Stimulated activated CD8-positive, alpha-beta memory T cell treated with anti-CD3 and anti-CD28 coated beads, Interleukin-2, amount 100 ng/mL, for 1 hour (primary cell): ENCODE measurements around the gene SMARCA1.
A peak's percentile ranks its signal among the peaks of the same experiment; 100 is the strongest.
"Not testable (repeated sequence)": the region's sequence is repeated elsewhere in the genome, so short reads cannot be mapped to it uniquely, and the experiment has no call there.

ENCODE experiments used
- DNase-seq, 2 donors: peaks; one replicate each; pipeline ENCODE4 v3.0.0-alpha.2; 2020; ENCODE audit warnings: low read depth in 2 of 2

The SMARCA1 gene, protein sequence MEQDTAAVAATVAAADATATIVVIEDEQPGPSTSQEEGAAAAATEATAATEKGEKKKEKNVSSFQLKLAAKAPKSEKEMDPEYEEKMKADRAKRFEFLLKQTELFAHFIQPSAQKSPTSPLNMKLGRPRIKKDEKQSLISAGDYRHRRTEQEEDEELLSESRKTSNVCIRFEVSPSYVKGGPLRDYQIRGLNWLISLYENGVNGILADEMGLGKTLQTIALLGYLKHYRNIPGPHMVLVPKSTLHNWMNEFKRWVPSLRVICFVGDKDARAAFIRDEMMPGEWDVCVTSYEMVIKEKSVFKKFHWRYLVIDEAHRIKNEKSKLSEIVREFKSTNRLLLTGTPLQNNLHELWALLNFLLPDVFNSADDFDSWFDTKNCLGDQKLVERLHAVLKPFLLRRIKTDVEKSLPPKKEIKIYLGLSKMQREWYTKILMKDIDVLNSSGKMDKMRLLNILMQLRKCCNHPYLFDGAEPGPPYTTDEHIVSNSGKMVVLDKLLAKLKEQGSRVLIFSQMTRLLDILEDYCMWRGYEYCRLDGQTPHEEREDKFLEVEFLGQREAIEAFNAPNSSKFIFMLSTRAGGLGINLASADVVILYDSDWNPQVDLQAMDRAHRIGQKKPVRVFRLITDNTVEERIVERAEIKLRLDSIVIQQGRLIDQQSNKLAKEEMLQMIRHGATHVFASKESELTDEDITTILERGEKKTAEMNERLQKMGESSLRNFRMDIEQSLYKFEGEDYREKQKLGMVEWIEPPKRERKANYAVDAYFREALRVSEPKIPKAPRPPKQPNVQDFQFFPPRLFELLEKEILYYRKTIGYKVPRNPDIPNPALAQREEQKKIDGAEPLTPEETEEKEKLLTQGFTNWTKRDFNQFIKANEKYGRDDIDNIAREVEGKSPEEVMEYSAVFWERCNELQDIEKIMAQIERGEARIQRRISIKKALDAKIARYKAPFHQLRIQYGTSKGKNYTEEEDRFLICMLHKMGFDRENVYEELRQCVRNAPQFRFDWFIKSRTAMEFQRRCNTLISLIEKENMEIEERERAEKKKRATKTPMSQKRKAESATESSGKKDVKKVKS

DNA sequence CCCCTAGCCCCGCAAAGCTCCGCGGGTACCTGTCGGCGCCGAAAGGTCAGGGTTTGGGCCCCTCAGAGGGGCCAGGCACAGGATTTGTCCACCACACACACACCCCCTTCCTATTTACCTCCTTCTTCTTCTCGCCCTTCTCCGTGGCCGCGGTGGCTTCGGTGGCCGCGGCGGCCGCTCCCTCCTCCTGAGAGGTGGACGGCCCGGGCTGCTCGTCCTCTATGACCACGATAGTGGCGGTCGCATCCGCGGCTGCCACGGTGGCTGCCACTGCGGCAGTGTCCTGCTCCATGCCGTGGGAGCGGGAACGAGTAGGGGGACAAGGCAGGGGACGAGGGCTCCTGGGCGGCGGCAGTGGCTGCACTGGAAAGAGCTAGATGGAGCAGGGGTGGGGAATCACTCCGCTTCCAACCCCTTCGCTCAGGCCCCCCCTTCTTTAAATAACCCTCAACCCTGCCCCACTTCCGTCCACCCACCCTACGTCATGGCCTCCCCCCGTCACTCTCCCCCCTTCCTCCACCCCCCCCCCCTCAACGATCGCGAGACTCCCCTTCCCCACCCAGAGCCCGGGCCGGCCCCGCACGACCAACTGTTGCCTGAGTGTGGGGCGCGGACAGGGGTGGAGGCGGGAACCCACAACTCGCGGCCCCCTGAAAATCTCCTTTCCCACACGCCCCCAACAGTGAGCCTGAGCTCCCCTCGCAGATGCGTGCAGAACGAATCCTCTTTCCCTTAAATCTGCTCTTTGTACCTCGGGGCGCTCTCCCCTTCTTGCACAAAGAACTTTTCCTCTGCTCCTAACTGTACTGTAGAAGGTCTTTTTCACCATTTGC lies at the start of gene SMARCA1:
SMARCA1 (minus strand) TSS at position 412 of the 833 bp plus-strand sequence; CDS start at position 292, 120 bp downstream.
- DNase-seq: no peak

DNA sequence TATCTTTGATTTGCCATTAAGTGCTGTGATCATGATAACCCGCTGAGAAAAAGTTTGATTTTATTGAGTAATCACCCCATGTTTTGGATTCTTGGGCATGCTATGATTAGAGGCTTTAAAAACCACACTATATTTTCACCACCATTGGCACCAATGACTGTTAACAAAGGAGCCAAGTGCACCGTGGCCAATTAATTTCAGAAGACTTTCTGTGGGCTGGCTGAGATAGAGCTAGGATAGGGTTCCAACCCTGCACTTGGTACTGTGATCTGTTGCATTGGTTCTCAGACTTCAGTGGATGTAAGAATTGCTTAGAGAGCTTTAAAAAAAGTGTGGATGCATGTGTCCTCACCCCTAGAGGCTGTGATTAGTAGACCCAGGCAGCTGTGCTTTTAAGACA lies 49.1 kb upstream of the SMARCA1 start:
- no peak for DNase-seq

DNA sequence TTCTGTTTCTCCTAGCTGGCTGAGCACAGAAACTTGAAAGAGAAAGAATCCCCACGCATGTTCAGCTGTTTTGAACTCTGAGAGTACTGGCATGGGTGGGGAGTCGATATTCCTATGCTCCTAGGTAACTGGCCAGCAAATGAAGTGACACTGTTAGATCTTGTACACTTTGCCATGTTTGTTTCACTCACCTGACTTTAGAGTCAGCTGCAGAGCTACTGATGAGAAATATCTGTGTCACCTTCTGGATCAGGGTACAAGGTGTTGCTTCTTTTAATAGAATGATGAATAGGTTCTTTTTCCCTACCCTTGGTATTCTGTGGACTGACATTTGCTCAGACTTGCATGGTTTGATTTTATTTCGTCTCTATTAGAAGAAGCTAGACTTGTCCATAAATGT lies 45.1 kb upstream of the SMARCA1 start:
- no peak for DNase-seq

DNA sequence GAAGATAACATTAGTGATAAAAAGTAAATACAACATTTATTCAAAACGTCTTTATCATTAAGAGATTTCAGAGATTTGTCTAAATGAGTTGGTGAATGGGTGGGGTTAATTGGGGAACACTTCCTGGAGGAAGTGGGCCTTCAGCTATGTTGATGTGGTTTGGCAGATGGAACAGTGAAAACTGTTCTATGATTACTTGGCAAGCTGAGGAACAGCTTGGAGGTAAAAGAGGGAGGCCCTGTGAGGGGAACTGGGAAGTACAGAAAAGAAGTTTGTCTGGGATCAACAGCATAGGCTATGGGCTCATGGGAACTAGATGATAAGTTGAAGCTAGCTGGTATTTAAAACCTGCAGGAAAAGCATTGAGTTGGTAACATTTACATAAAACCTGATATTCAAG lies 42.8 kb upstream of the SMARCA1 start:
- no peak for DNase-seq

DNA sequence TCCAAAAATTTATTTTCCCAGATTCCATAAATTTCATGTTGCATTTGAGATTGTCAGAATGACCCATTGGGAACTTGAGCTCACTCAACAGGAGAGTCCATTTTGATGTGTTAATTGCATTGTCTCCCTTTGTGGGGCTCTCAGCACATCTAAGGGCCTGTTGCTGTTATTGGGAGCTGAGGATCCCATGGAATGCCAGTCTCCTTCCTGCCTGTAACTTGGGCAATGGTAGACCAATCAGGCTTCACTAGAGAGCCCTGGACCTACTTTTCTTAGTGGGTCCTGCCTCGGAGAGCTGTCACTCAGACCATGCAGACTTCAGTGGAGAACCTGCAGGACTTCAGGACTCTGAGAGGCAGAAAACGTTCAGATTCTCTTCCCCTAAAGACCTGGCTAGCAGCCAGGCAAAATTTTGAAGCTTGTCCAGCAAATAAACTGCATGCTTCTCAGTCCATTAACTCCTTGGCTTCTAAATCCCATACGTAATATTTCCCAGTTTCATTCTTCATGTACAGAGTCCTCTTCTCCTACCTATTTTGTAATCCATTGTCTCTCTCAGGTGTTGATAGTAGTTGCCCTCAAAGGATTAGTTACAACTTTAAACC lies 41.9 kb upstream of the SMARCA1 start:
- no peak for DNase-seq

DNA sequence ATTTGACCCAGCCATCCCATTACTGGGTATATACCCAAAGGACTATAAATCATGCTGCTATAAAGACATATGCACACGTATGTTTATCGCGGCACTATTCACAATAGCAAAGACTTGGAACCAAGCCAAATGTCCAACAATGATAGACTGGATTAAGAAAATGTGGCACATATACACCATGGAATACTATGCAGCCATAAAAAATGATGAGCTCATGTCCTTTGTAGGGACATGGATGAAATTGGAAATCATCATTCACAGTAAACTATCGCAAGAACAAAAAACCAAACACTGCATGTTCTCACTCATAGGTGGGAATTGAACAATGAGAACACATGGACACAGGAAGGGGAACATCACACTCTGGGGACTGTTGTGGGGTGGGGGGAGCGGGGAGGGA lies 41.1 kb upstream of the SMARCA1 start:
- not testable (repeated sequence) for DNase-seq

DNA sequence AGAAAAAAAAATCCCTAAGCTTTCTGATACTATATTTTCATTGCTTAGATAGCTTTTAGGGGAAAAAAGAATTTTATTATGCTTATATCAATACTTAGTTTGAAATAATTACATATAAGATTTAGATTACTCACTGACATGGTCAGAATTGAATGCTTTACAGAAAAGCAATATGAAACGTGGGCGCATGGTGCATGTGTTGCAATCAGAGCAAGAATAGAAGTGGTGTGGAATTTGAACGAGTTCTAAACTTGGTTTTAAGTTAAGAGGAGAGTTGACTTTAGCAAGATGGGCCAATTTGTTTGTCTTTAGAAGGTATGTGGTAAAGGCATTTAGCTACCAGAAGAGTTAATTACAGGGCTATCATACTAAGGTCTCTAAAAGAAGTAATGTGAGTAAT lies 38.2 kb upstream of the SMARCA1 start:
- DNase-seq: no peak

DNA sequence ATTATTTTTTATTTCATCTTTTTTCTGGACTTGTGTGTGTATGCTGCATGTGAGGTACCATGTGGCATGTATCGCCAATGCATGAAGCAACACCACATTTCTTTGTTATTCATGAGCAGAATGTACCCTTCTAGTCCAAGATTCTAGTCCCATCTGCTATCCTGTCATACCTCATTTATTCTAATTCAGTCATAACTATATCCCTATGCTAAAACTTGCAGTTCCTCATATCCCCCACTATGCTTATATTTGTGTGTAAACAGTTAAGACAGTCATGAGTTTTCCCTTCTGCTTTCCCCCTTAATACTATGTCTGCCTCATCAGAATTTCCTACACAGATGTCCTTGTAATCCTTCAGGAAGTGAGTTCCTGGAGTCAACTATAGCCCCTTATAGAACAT lies 36.5 kb upstream of the SMARCA1 start:
- no peak for DNase-seq

DNA sequence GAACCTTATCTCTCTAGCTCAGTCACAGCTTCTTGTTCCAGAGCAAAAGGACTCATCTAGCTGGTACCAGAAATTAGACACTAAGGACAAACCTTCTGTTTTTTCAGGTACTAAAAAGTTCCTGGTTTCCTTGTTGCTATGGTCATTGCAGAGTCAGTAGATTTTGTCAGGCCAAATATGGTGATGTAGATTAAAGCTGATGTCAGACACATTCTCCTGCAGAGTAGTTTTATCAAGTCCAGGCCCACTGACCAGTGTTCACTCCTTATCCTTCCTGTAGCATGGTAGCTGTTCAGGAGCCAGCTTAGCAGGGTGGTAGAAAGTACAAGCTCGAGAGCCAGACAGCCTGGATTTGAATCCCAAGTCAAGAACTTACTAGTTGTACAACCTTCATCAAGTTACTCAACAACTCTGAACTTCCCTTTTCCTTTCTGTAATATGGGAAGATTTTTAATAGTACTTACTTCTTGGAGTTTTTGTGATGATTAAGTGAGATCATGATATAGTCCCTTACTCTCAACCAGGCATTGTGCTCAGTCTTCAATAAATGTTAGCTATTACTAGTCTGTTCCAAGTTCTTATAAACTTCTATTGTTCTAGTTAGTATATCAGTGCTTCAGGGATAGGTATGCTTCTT lies 34.7 kb upstream of the SMARCA1 start:
- DNase-seq: no peak

DNA sequence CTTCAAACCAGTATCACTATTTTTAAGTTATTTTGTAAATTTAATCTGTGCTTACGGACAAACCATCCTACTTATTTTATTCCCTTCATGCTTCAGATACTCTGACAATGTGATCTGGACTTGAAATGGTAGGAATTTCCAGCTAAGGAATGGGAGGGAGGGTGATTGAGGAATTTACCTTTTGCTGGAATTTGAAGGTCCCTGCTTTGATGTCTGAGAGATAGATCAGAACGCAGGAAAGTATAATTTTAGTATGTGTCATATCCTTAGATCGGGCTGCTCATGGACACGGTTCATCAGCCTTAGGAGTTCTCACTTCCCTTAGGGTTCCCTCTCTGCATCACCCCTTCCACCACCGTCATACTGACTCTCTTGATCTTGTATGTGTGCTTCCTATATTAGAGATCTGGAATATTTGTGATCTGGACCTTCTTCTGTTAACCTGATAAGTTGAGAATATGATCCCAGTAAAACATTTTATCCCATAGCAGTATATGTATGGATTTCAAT lies 33.6 kb upstream of the SMARCA1 start:
- no peak for DNase-seq

DNA sequence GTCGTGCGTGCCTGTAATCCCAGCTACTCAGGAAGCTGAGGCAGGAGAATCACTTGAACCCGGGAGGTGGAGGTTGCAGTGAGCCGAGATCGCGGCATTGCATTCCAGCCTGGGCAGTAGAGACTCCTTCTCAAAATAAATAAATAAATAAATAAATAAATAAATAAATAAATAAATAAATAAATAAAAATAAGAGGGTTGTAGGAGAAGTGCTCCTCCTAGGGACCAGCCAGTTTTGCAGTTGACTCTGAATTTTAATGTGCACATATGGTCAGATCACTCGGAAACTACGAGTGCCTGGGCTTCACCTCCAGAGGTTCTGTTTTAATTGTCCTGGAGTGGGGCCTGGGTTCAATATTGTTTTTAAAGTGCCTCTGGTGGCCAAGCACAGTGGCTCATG lies 31.5 kb upstream of the SMARCA1 start:
- DNase-seq: not testable (repeated sequence)

DNA sequence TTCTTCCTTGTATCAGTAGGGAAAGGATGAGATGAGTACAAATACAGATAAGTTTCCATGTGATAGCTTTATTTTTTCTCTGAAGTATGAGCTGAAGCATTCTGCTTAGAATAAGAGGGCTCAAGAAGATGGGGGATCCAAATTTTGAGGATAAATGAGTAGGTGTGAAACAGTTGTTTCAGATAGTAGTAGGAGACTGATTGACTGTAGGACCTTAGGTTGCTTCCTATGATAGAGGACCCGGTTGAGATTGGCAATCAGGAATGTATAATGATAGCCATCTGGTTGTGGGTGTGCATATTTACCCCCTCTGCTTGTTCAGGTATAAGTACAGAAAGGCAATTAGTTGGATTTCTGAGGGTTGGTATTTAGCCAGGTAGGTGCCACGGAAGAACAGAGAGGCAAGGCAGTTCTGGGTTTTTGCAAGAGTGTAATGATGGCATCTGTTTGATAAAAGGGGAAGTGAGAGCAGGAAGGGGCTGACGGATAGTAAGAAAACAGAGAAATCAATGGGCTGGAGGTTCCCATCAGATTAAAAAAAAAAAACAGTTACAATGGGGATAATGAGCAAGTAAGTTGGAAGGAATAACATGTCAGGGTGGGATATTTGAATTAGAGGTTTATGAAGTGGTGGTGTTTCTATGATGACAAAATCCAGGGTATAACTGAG lies 30.5 kb upstream of the SMARCA1 start:
- DNase-seq: no peak

DNA sequence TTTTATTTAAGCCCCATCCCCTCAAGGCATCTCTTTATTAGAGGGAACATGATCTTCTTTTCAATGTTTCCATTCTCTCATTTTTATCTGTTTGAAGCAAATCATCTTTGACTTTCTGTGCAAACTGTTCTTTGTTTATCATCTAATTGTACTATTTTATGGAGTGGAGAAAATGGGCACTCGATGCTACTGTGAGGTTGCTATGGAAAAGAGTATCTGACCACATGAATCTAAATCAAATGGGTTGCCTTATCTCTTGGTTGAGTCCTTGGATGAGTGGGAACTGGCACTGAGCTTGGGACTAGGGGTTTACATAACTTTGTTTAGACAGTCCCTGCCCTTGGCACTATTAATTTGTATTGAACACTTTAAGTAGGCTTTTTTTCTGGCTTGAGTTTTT lies 25.8 kb upstream of the SMARCA1 start:
- no peak for DNase-seq

DNA sequence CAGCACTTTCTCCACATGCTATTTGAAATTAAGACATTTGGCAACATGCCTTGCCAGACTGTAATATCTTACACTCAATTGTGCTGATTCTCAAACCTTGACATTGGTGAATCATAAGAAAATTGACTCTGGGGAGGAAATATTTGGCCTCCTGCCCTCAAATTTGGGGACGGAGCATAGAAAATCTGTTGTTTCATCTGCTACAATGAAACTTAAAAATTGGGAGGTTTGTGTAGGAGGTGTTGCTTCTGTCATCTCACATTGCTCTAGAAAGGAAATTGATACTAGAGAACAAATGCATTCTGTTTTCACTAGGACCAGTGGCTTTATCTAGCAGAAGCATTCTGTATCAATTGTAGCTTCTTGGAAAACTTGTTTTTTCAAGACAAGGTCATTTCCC lies 22.1 kb upstream of the SMARCA1 start:
- no peak for DNase-seq

DNA sequence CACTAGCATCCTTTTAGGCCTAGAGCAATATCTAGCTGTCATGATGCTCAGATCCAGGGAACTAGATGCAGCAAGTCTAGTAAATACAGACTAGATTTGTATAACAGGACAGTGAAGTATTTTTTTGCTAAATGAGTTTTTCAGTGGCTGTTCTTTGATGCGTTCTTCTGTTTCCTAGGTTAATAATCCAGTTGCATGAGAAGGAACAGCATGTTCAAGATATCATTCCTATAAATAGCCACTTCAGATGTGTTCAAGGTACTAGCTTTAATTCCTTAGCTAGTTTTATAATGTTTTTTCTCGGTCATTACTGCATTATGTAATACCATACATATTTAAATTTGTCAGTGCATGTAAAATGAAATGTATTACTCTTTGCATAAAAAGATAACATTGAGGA lies 21.5 kb upstream of the SMARCA1 start:
- no peak for DNase-seq

DNA sequence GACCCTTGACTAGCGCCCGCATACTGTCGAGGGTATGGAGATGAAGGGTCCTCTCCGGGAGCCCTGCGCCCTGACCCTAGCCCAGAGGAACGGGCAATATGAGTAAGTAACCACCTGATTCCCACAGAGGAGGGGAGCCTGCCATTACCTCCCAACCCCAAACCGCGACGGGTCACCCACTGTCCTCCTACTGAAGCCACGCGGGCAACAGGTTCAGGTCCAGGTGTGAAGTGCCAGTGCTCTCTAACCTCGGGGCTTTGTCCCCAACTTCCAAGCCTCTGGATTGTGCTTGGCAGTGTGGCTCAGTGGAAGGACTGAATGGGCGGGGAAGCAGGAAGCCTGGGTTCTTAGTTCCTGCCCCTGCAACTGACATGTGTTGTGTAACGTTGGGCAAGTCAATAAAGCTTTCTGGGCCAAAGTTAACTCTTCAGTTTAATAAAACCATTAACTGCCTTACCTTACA lies 17.5 kb upstream of the SMARCA1 start:
- DNase-seq: no peak

DNA sequence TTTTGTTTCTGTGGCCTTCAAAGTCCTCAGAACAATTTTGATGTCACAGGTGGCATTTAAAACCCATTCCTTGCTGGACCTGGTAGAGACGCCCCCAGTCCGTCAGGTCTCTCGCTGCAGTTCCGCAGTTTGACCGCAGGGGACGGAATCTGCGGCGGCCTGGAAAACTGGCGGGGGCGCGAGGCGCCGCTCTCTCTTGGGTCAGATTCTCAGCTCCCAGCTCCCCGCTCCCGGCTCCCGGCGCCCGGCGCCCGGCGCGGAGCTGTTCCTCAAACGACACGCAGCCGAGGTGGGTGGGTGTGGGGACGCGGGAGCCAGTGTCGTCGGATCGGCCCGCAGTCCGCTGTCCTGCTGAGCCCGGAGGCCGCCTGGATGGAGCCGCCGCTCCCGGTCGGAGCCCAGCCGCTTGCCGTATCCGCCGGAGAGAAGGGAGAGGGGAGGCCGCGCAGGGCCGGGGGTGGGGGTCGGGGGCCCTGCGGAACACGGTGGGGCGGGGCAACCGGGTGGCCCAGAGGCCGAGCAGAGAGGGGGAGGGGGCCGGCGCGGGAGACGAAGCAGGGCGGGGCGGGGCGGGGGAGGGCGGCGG lies 16.9 kb upstream of the SMARCA1 start, which contains the start of gene OCRL:
OCRL (plus strand) TSS at position 192 of the 586 bp plus-strand sequence; CDS start at position 373, 181 bp downstream.
- DNase-seq: peak; percentile 20 to 25

DNA sequence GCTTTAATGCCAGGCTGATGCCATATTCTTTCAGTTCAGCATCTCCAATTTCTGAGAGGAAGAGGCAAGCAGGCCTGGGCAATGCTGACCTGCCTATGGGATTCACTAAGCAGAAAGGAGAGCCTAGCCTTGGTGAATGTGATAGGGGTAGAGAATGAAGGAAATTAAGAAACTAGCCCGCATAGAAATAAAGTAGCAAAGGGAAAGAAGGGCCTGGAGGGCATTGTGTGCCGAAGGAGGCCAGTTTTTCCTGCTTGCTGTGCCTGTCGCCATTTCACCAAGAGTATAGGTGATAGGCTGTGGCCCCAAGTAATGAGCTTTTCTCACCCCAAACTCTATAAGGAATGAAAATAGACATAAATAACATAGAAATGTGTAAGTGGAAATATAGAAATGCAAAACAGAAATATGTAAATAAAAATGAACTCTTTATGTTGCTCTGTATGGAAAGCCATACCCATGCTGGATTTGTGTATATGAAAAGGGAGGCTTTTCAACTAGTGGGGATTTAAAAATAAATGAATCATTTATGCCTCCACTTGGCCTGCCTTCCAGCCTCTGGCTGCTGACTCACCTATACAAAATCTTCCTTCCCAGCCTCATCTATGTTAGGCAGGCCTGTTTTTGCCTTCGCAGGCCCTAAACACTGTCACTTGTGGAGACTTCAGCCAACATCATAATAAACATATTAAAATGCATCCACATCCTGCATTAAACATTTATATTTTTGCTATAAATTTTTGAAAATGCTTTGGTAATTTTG lies 11.7 kb upstream of the SMARCA1 start:
- no peak for DNase-seq

DNA sequence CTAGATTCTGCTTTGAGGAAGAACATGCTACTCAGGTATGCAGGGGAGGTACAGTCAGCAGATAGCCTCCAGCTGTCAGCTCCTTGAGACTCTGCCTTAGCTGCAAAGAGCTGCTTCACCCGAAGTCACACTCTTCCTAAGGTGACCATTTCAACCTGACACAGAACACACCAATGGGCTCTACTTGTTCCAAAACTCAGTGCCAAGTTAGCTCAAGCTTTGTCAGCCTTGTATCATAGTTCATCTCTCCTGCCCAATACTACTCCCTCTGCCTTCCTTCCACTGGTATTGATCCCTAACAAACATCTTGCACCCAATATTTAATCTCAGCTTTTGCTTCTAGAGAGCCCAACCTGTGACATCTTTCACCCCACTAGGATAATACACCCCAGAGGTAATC lies 7.8 kb upstream of the SMARCA1 start:
- DNase-seq: no peak
